A549 (cell line): ENCODE measurements around the gene SLC23A2. TPM values are rescaled to one million over a fixed set of nuclear protein-coding genes. Genes with fewer than 3 reads are reported as not detected.

Source experiments
- ATAC-seq, 2 experiments: fragments of 200-7000 bp in 1 of 2; fragments of >200 bp in 1 of 2; cut with Nextera tagmentation in 1 of 2; cut with Tn5 transposase in 1 of 2; 3 replicates each; pipeline versions ENCODE4 v1.8.0 to v1.9.1; 2018 to 2020; ENCODE audit warnings: mild to moderate bottlenecking in 1 of 2, moderate library complexity in 1 of 2
- CTCF ChIA-PET: fragments of 300-600 bp; sonication (Branson Sonifier 250); formaldehyde crosslinking; extraction: SDS; loops from one replicate; lab custom pipeline; 2021; ENCODE audit warnings: antibody characterized with exemption, inconsistent platforms; lab: Yijun Ruan, JAX
- POLR2A ChIA-PET: fragments of 350-600 bp; formaldehyde crosslinking; extraction: SDS; loops from one replicate; lab custom pipeline; 2021; ENCODE audit warnings: antibody characterized with exemption, inconsistent platforms; lab: Yijun Ruan, JAX
- DNase-seq, 2 experiments: peaks; one replicate each; pipeline versions ENCODE4 v3.0.0 to v3.0.0-alpha.2; 2011 to 2016; ENCODE audit warnings: low read depth in 1 of 2, low spot score in 1 of 2
- FAIRE-seq: peaks from 2 replicates; lab custom pipeline; 2011; peaks lifted over from hg19 to GRCh38; lab: Jason Lieb, UNC
- H3K27ac ChIP-seq, 2 experiments: fragments of >200 bp; sonication (Bioruptor Twin); formaldehyde crosslinking; 3 replicates each; pipeline ENCODE4 v1.5.1; 2016 to 2017
- H3K4me1 ChIP-seq: fragments of >200 bp; sonication (Bioruptor Twin); formaldehyde crosslinking; 3 replicates; pipeline ENCODE4 v1.6.1; 2016
- H3K4me2 ChIP-seq: fragments of >200 bp; sonication (Bioruptor Twin); formaldehyde crosslinking; 3 replicates; pipeline ENCODE4 v1.6.1; 2016
- H3K4me3 ChIP-seq: fragments of >200 bp; sonication (Bioruptor Twin); formaldehyde crosslinking; 3 replicates; pipeline ENCODE4 v1.5.1; 2016
- H3K9me3 ChIP-seq: fragments of >200 bp; sonication (Bioruptor Twin); formaldehyde crosslinking; 3 replicates; pipeline ENCODE4 v1.6.1; 2016
- BHLHE40 ChIP-seq: IDR thresholded peaks from 2 replicates; pipeline ENCODE4 v1.6.1; 2012; ENCODE audit warnings: low read depth, low read length, inconsistent platforms
- CHD2 ChIP-seq: fragments of 150-350 bp; IDR thresholded peaks from 2 replicates; pipeline ENCODE4 v1.6.1; 2014; ENCODE audit warnings: low read length; ENCODE audit not compliant: partially characterized antibody
- CTCF ChIP-seq: fragments of >200 bp; sonication (Bioruptor Twin); formaldehyde crosslinking; IDR thresholded peaks from 3 replicates; pipeline ENCODE4 v1.5.1; 2016
- EHF ChIP-seq: fragments of 250-450 bp; sonication (Bioruptor Pico); IDR thresholded peaks from 2 replicates; pipeline ENCODE4 v1.5.0; 2020; ENCODE audit warnings: mild to moderate bottlenecking
- ELK1 ChIP-seq: fragments of 150-350 bp; IDR thresholded peaks from 2 replicates; pipeline ENCODE4 v1.6.1; 2014; ENCODE audit warnings: low read depth, mild to moderate bottlenecking, low read length
- FOSB ChIP-seq: fragments of 250-450 bp; sonication (Bioruptor Pico); IDR thresholded peaks from 2 replicates; pipeline ENCODE4 v1.5.0; 2020; ENCODE audit warnings: mild to moderate bottlenecking, moderate library complexity
- HES2 ChIP-seq: fragments of >200 bp; sonication (Bioruptor Twin); formaldehyde crosslinking; IDR thresholded peaks from 2 replicates; pipeline ENCODE4 v1.6.1; 2016
- HEYL ChIP-seq: fragments of 250-450 bp; sonication (Bioruptor Pico); IDR thresholded peaks from 2 replicates; pipeline ENCODE4 v1.8.0; 2021; ENCODE audit warnings: mild to moderate bottlenecking, moderate library complexity
- HMGXB4 ChIP-seq: fragments of 250-450 bp; sonication (Bioruptor Pico); IDR thresholded peaks from 2 replicates; pipeline ENCODE4 v1.5.0; 2021; ENCODE audit warnings: mild to moderate bottlenecking, moderate library complexity, borderline replicate concordance
- HOXB13 ChIP-seq: fragments of 250-450 bp; sonication (Bioruptor Pico); IDR thresholded peaks from 2 replicates; pipeline ENCODE4 v1.5.0; 2020; ENCODE audit warnings: low read depth, mild to moderate bottlenecking, moderate library complexity
- JUNB ChIP-seq: fragments of >200 bp; sonication (Bioruptor Twin); formaldehyde crosslinking; IDR thresholded peaks from 2 replicates; pipeline ENCODE4 v1.6.1; 2016
- KDM5A ChIP-seq: fragments of 200-600 bp; sonication (generic); IDR thresholded peaks from 2 replicates; pipeline ENCODE4 v1.6.1; 2016; ENCODE audit warnings: antibody characterized with exemption, mild to moderate bottlenecking
- NR3C1 ChIP-seq: fragments of >200 bp; sonication (Bioruptor Twin); formaldehyde crosslinking; IDR thresholded peaks from 3 replicates; pipeline ENCODE4 v1.6.1; 2017
- REST ChIP-seq: fragments of 200-600 bp; sonication (generic); IDR thresholded peaks from 2 replicates; pipeline ENCODE4 v1.6.1; 2016; ENCODE audit warnings: antibody characterized with exemption, mild to moderate bottlenecking, moderate library complexity
- RNF2 ChIP-seq: fragments of 200-600 bp; sonication (generic); IDR thresholded peaks from 2 replicates; pipeline ENCODE4 v1.6.1; 2016; ENCODE audit warnings: low read depth, mild to moderate bottlenecking, antibody characterized with exemption, moderate library complexity, borderline replicate concordance
- TFCP2L1 ChIP-seq: fragments of 250-450 bp; sonication (Bioruptor Pico); IDR thresholded peaks from 2 replicates; pipeline ENCODE4 v1.5.0; 2021; ENCODE audit warnings: mild to moderate bottlenecking
- TP53 ChIP-seq: fragments of 250-450 bp; sonication (Bioruptor Pico); IDR thresholded peaks from 2 replicates; pipeline ENCODE4 v1.5.0; 2021; ENCODE audit warnings: mild to moderate bottlenecking, moderate library complexity
- ZFP36 ChIP-seq: fragments of 450-650 bp; IDR thresholded peaks from 2 replicates; pipeline ENCODE4 v1.6.1; 2014; ENCODE audit warnings: borderline replicate concordance; ENCODE audit not compliant: partially characterized antibody
- WGBS: methylation state at CpG from one replicate; pipeline ENCODE4 v1.1.6; 2017; ENCODE audit errors: missing lambda C conversion rate; 5-methylcytosine and 5-hydroxymethylcytosine counted together
- polyA plus RNA-seq, 4 experiments: library from polyadenylated mRNA; depleted of rRNA in 3 of 4; stranded (reverse); fragments of >200 nt; fragmentation: RNase III in 1 of 4; extraction: RNeasy Plus Mini Kit Qiagen cat#74134 plus additional on column Dnase treatment in 1 of 4; gene quantifications; 2 replicates in 3 of 4; 3 replicates in 1 of 4; pipeline ENCODE4 v1.2.3, GENCODE V29; 2011 to 2017

The SLC23A2 gene
- polyA plus RNA-seq, 2 of the 4 experiments (the other 2 are of a cell fraction), result 13.1 to 47.8 TPM

GRCh38 chr20:5044075-5044620 lies 42.8 kb upstream of the SLC23A2 start (continued):
- TF ChIP-seq CTCF, result no peak

GRCh38 chr20:5041433-5041832 lies 40.1 kb upstream of the SLC23A2 start:
- DNase-seq, result no peak
- peak; percentile 47 to 56; a peak in 3 of 6 replicates for ATAC-seq
- no peak for FAIRE-seq
- CTCF ChIA-PET, result interaction anchor here (1.0 to 4.6 kb wide), 3 partner anchors 15 to 60 kb away, joined by 3 to 28 read pairs (median 23); no protein-coding TSS in a partner anchor
- TF ChIP-seq FOSB (CRISPR knock-in tag), result no peak
- TF ChIP-seq NR3C1, result no peak
- TF ChIP-seq TFCP2L1 (CRISPR knock-in tag), result no peak
- TF ChIP-seq TP53 (CRISPR knock-in tag), result no peak
- TF ChIP-seq JUNB, result no peak
- no peak for TF ChIP-seq CHD2
- TF ChIP-seq ZFP36, result no peak
- no peak for TF ChIP-seq HMGXB4 (CRISPR knock-in tag)
- no peak for TF ChIP-seq HES2
- no peak for TF ChIP-seq ELK1
- TF ChIP-seq BHLHE40, result no peak
- TF ChIP-seq RNF2, result no peak
- no peak for TF ChIP-seq HEYL (CRISPR knock-in tag)
- TF ChIP-seq HOXB13, result no peak
- TF ChIP-seq REST, result no peak
- no peak for TF ChIP-seq KDM5A
- no peak for TF ChIP-seq EHF (CRISPR knock-in tag)
- WGBS, result 57% methylated on average over 3 of the region's 3 CpGs
- H3K4me1 ChIP-seq, result peaks cover 5% of the 10 kb centered on the region; the same call in 2 of the 3 replicates
- peak overlapping the region in 1 of 2 experiments; percentile 5; a peak in 1 of 6 replicates for H3K27ac ChIP-seq
- H3K9me3 ChIP-seq, result no peaks in the 10 kb centered on the region
- no peak overlapping the region for H3K4me3 ChIP-seq
- POLR2A ChIA-PET, result no interaction called here
- H3K4me2 ChIP-seq, result no peak overlapping the region
